HG03342 (cell line): Measurements from ENCODE around the gene SORCS2.

Source experiments
- ATAC-seq: cut with Tn5 transposase; IDR thresholded peaks from one replicate; pipeline ENCODE4 v1.9.1; 2021; ENCODE audit warnings: mild to moderate bottlenecking, moderate library complexity; ENCODE audit not compliant: unreplicated experiment

SORCS2 gene

GRCh38 chr4:7422151-7422897 is 230.0 kb downstream of the SORCS2 start:
- ATAC-seq, result no peak

DNA sequence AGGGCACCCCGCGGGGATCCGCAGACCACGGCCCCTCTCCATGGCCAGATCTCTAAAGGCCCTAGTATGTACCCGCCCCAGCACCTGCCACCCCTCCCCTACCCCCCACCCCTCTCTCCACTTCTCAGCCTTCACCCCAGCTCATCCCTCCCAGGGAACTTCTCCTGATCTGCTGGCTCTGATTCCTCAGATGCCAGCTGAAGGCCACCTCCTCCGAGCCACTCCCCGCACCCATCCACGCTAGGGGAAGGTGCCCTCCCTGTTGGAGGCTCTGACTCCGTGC is 230.5 kb downstream of the SORCS2 start:
- no peak for ATAC-seq

DNA sequence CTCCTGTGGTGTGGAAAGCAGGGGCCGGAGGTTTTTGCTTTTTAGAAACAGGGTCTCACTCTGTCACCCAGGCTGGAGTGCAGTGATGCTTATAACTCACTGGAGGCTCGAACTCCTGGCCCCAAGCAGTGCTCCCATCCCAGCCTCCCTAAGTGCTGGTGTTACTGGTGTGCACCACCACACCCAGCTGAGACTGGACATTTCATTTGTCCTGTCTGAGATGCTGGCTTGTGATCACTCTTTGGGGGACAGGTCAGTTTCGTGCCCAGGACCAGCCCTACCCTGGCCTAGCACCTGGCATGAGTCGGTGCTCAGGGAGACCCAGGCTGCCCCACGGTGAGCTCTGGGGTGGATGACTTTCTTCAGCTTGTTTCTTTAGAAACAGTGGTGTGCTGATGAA is 231.1 kb downstream of the SORCS2 start:
- no peak for ATAC-seq

- ATAC-seq, result no peak
Measured at GRCh38 chr4:7423801-7424552, 231.6 kb downstream of the SORCS2 start.

DNA sequence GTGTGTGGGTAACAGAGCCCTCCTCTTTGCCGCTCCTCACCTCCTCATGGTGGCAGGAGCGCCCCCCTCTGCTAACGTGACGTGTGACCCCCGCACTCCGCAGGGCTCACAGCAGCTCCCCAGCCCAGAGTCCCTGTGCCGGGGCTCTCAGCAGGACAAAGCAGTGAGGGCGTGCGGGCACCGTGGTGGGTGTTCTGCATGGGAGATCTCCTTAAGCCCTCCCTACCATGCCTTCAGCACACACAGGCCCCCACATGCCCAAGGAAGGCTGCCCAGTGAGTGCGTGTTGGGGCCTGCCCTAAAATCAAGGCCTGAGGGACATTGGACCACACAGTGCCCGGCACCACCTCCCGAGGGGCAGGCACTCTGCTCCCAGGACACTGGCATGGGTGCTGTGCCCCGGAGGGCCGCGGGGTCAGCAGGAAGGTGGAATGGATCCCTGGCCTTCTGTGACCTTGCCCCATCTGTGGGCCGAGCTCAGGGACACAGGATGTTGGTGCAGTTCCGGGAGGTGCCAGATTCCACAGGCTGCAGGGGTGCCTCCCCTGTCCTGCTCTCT is 232.3 kb downstream of the SORCS2 start:
- no peak for ATAC-seq

- ATAC-seq, result no peak
Measured at GRCh38 chr4:7425124-7425523, 232.8 kb downstream of the SORCS2 start.

- ATAC-seq, result no peak
Measured at GRCh38 chr4:7425591-7426468, 233.5 kb downstream of the SORCS2 start.

DNA sequence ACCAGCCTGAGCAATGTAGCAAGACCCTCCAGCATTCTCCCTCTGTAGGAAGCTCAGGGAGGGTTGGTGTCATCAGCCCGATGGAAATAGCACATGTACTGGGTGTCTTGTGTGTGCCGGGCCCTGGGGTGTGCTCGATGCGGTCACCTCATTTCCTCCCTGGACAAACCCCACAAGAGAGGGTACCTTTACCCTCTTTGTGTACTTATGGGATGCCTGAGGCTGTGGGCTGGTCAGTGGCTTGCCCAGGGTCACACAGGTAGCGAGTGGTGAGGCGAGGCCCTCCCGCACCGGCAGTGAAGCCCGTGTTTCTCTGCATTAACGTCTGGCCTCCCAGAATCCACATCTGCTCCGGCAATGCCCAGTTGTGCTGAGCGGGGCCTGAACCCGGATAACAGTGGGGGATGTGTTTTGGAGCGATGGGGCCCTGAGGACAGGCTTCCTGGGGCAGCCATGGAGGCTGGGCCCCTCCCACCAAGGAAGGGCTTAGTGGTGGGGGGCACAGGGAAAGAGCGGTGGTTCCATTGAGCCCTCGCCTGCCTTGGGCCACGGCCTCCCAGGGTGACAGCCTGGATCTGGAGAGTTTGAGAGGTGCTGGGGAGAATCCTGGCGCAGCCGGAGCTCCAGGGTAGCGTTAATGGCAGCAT is 234.3 kb downstream of the SORCS2 start:
- no peak for ATAC-seq

GRCh38 chr4:7427361-7427760 is 235.0 kb downstream of the SORCS2 start:
- no peak for ATAC-seq

DNA sequence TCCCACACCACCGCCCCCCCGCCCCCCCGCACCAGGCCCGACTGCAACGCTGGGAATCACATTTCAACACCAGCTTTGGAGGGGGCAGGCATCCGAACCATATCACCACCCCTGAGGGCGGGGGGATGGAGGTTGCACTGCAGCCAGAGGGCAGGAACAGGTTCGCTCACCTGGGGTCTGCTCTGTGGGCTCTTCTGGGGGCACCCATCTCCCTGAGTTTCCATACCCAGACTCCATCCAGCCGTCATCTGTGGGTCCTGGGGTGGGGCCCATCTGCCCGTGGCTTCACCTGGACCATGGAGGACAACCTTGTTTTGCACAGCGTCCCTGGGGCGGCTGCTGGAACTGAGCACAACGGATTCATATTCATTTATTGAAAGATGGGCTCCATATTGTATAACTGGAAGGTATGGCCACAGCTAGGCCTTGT is 235.5 kb downstream of the SORCS2 start:
- ATAC-seq, result no peak

DNA sequence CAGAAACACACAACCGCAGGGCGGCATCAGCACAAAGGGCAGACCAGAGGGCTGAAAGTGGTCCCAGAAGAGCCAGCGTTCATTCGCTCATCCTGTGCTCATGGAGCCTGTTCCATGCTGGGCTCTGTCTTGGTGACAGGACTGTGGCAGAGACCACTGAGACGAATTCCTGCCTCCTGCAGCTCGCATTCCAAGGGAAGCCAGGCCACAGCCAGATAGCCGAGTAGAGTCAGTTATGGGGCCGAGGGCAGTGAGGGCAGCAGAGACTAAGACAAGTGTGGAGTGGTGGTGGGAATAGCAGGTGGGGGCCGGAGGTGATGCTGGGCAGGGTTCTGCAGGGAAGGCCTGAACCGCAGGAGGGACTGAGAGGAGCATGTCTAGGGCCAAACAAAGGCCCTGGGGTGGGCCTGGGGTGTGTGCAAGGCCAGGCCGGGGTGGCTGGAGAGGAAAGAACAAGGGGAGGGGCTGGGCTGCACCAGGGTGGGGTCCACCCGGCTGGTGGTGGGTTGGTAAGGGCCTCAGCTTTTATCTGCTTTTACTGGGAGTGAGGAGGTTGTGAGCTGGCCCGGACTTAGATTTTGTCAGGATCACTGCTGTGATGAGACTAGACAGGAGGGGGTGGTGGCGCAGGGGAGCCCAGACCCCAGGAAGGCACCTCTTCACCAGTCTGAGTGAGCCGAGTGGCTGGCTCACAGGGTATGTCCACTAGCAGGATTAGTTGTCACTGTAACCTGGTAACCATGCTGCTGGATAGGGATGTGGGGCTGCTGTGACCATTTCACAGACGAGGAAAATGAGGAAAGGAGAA is 236.1 kb downstream of the SORCS2 start:
- ATAC-seq, result no peak

DNA sequence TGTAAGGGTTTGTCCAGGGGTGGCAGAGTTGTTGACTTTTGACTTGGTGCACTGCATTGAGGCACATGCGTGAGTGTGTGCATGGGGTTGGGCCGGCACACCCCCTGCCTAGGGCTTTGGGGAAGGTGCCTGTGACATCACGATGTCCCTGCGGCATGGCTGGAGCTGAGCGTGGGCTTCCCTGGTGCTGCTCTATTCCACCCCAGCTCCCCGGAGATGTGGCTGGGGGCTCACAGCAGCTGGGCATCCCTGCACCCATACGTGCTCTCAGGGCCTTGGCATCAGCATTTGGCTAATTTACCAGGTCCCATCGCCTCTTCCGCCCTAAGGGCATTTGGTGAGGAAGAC is 236.7 kb downstream of the SORCS2 start:
- ATAC-seq, result no peak

DNA sequence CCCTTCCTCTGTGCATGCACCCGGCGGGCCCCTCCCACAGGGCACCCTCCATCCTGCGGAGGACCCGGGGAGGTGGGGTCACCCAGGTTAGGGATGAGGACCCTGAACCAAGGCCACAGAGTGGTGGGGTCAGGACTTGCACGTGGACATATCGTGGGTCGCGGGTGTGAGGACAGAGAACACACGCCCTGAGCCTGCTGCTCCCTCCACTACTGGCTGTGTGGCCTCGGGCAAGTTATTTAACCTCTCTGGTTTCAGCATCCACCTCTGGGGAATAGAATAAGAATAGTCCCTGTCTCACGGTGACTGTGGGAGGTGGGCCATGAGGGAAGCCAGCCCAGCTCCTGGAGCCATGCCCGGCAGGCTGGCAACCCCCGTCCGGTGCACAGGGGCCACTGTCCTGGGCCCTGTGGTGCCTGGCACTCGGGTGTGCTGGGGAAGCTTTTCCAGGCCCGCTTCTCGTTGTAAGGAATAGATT is 237.3 kb downstream of the SORCS2 start:
- ATAC-seq, result no peak

DNA sequence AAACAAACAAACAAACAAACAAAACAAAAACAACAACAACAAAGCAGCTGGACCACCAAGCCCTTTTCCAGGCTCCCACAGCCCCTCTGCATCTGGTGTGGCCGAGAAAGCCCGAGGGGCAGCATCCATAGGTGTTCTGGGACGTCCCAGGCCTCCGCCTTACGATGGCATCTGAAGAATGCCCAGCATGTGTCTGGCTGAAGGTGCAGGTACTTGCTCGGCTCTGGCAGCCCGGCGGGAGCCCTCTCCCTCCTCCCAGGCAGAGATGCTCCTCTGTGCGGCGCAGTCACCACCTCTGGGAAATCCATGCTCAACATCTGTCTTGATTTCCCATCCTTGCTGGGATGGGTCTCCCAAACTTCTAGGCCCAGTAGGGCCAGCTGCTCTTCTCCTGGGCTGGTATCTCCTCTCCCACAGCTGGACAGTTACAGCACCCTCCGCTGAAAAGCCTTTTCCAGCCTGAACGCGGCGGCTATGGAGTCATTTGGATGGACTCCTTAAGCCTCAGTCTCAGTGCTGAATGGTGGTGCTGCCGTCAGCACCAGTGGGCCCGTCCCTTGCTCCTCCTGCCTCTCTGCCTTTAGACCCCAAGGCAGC is 238.1 kb downstream of the SORCS2 start:
- no peak for ATAC-seq

DNA sequence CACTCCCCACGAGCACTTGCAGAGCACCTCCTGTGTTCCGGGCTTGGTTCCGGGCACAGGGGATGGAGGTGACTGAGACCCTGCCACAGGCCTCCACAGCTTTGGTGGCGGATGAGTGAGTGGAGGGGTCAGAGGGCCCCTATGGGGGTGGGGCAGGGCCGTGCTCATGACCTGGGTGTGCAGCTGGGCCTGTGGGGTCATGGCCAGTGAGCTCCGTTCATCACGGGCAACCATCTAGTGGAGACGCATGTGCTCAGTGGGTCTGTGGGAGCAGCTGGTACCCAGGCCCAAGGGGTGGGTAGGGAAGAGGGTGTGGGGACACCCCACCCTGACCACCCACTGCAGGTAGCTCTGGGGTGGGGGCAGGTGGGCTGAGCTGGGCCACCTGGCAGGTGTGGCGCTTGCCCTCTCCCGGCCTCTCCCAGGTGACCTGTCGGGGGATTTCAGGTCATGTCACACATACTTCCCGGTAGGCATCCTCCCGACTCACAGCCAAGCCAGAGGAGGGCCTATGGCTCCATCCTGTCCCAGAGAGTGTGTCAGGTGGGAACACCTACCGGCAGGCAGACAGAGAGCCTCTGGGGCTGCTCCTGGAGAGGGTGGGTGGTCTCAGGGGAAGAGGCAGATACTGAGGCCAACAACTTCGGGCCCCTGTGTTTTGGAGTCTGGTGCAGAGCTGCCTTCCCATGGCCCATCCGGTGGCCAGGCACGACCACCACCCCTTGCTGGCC is 238.8 kb downstream of the SORCS2 start:
- ATAC-seq, result no peak

GRCh38 chr4:7431696-7432530 is 239.6 kb downstream of the SORCS2 start:
- no peak for ATAC-seq

GRCh38 chr4:7432531-7433375 is 240.4 kb downstream of the SORCS2 start:
- ATAC-seq, result no peak
